HEK293T (cell line): ENCODE data around the gene SMIM14.

Experiments
- ARNT ChIP-seq: fragments of 450-650 bp; IDR thresholded peaks from 2 replicates; pipeline ENCODE4 v1.6.1; 2017; ENCODE audit warnings: mild to moderate bottlenecking
- BHLHE40 ChIP-seq: fragments of 450-650 bp; IDR thresholded peaks from 2 replicates; pipeline ENCODE4 v1.6.1; 2016; ENCODE audit warnings: mild to moderate bottlenecking, moderate library complexity, borderline replicate concordance
- CTBP1 ChIP-seq: fragments of 450-650 bp; IDR thresholded peaks from 2 replicates; pipeline ENCODE4 v1.6.1; 2016; ENCODE audit warnings: borderline replicate concordance
- FOXK2 ChIP-seq: fragments of 450-650 bp; IDR thresholded peaks from 2 replicates; pipeline ENCODE4 v1.6.1; 2016; ENCODE audit warnings: mild to moderate bottlenecking
- FOXM1 ChIP-seq: fragments of 450-650 bp; IDR thresholded peaks from 2 replicates; pipeline ENCODE4 v1.6.1; 2017; ENCODE audit warnings: mild to moderate bottlenecking, borderline replicate concordance
- HDGF ChIP-seq: fragments of 450-650 bp; IDR thresholded peaks from 2 replicates; pipeline ENCODE4 v1.6.1; 2017; ENCODE audit warnings: antibody characterized with exemption, borderline replicate concordance
- L3MBTL2 ChIP-seq: fragments of 450-650 bp; conservative IDR thresholded peaks from 2 replicates; pipeline ENCODE4 v1.6.1; 2016; ENCODE audit warnings: mild to moderate bottlenecking
- NFRKB ChIP-seq: fragments of 450-650 bp; IDR thresholded peaks from 2 replicates; pipeline ENCODE4 v1.6.1; 2016; ENCODE audit warnings: mild to moderate bottlenecking, moderate library complexity
- SP1 ChIP-seq: fragments of 450-650 bp; IDR thresholded peaks from 2 replicates; pipeline ENCODE4 v1.6.1; 2017
- TARDBP ChIP-seq: fragments of 450-650 bp; IDR thresholded peaks from 2 replicates; pipeline ENCODE4 v1.6.1; 2016
- ZNF384 ChIP-seq: fragments of 450-650 bp; IDR thresholded peaks from 2 replicates; pipeline ENCODE4 v1.6.1; 2016
- TF ChIP-seq, protein P1 (sequence below): fragments of 450-650 bp; IDR thresholded peaks from 2 replicates; pipeline ENCODE4 v1.6.1; 2016

DNA sequence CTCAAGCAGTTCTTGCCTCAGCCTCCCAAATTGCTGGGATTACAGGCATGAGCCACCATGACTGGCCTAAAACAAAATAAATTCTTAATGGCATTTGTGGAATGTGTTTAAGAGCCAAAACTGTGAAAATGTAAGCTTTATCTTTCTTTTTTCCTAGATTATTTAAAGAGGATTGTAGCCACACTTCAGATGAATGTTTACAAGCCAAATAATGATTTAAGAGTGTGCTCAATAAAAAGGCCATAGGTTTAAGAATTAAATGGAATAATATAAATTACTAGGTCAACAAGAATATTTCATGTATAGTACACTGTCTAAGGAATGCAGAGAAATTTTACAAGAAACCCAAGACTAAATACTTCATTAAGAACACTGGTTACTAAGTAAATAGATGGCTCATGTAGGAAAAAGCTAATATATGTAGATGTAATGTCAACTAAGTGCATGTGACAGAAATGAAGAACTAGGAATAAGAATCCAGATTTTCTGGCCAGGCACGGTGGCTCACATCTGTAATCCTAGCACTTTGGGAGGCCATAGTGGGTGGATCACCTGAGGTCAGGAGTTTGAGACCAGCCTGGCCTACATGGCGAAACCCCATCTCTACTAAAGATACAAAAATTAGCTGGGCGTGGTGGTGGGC, 90.1 kb downstream of the SMIM14 start:
- no peak for TF ChIP-seq CTBP1
- no peak for TF ChIP-seq NFRKB
- TF ChIP-seq FOXK2: no peak
- TF ChIP-seq TARDBP: no peak
- TF ChIP-seq HDGF: no peak
- TF ChIP-seq ARNT: no peak
- TF ChIP-seq SP1: no peak
- TF ChIP-seq L3MBTL2: no peak
- TF ChIP-seq, protein P1, sequence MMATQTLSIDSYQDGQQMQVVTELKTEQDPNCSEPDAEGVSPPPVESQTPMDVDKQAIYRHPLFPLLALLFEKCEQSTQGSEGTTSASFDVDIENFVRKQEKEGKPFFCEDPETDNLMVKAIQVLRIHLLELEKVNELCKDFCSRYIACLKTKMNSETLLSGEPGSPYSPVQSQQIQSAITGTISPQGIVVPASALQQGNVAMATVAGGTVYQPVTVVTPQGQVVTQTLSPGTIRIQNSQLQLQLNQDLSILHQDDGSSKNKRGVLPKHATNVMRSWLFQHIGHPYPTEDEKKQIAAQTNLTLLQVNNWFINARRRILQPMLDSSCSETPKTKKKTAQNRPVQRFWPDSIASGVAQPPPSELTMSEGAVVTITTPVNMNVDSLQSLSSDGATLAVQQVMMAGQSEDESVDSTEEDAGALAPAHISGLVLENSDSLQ: no peak
- TF ChIP-seq ZNF384: no peak
- TF ChIP-seq BHLHE40: no peak
- TF ChIP-seq FOXM1: no peak
